Liver (tissue), 3 donors: Measurements from ENCODE around the gene NTN1.

Experiments used
- ATF3 ChIP-seq: IDR thresholded peaks from 2 replicates; pipeline ENCODE4 v1.6.1; 2016; ENCODE audit warnings: antibody characterized with exemption
- HNF4A ChIP-seq, 2 donors: conservative IDR thresholded peaks; 2 replicates each; pipeline ENCODE4 v1.6.1; 2016; ENCODE audit warnings: antibody characterized with exemption in 2 of 2, mild to moderate bottlenecking in 2 of 2
- JUND ChIP-seq, 2 donors: IDR thresholded peaks; 2 replicates each; pipeline ENCODE4 v1.6.1; 2016; ENCODE audit warnings: antibody characterized with exemption in 2 of 2
- RAD21 ChIP-seq, 2 donors: IDR thresholded peaks; 2 replicates each; pipeline ENCODE4 v1.6.1; 2016; ENCODE audit warnings: antibody characterized with exemption in 2 of 2, mild to moderate bottlenecking in 2 of 2
- REST ChIP-seq: IDR thresholded peaks from 2 replicates; pipeline ENCODE4 v1.6.1; 2016; ENCODE audit warnings: antibody characterized with exemption, mild to moderate bottlenecking
- RXRA ChIP-seq, 2 donors: IDR thresholded peaks; 2 replicates each; pipeline ENCODE4 v1.6.1; 2017 to 2018; ENCODE audit warnings: antibody characterized with exemption in 2 of 2, mild to moderate bottlenecking in 1 of 2
- SP1 ChIP-seq: IDR thresholded peaks from 2 replicates; pipeline ENCODE4 v1.6.1; 2018; ENCODE audit warnings: antibody characterized with exemption, mild to moderate bottlenecking
- TAF1 ChIP-seq: conservative IDR thresholded peaks from 2 replicates; pipeline ENCODE4 v1.6.1; 2016; ENCODE audit warnings: antibody characterized with exemption, mild to moderate bottlenecking
- YY1 ChIP-seq: IDR thresholded peaks from 2 replicates; pipeline ENCODE4 v1.6.1; 2016; ENCODE audit warnings: antibody characterized with exemption, mild to moderate bottlenecking
- TF ChIP-seq, protein P1 (sequence below): fragments of 150-350 bp; IDR thresholded peaks from 2 replicates; pipeline ENCODE4 v1.5.1; 2017; ENCODE audit warnings: improper control_type of control experiment, low read depth, low read length; ENCODE audit not compliant: missing input control
- donor health status: healthy.
- donor health status: healthy.

DNA sequence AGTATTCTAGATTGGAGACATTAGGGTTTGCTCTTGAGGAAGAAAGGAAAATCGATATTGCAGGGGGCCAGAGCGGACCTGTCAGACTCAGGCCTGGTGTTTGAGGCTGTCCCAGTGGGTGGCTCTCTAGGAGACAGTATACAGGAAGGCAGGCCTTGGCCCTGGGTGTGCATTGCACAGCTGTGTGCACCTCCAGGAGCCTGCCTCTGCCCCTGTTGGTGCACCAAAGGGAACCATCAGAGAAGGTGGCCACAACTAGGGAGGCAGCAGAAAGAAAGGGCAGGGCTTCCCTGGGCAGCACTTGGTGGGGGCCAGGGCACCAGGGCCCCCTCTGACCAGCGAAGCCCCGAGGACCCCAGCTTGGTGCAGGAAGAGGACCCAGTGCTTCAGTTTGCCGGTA, 188.0 kb downstream of the NTN1 start:
- TF ChIP-seq, protein P1, sequence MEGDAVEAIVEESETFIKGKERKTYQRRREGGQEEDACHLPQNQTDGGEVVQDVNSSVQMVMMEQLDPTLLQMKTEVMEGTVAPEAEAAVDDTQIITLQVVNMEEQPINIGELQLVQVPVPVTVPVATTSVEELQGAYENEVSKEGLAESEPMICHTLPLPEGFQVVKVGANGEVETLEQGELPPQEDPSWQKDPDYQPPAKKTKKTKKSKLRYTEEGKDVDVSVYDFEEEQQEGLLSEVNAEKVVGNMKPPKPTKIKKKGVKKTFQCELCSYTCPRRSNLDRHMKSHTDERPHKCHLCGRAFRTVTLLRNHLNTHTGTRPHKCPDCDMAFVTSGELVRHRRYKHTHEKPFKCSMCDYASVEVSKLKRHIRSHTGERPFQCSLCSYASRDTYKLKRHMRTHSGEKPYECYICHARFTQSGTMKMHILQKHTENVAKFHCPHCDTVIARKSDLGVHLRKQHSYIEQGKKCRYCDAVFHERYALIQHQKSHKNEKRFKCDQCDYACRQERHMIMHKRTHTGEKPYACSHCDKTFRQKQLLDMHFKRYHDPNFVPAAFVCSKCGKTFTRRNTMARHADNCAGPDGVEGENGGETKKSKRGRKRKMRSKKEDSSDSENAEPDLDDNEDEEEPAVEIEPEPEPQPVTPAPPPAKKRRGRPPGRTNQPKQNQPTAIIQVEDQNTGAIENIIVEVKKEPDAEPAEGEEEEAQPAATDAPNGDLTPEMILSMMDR: no peak
- TF ChIP-seq ATF3 (no peak), YY1 (no peak), JUND (IDR thresholded peaks at IDR 0.05) (no peak), RAD21 (IDR thresholded peaks at IDR 0.05) (no peak), HNF4A (conservative IDR thresholded peaks at IDR 0.05) (no peak), REST (no peak), RXRA (IDR thresholded peaks at IDR 0.05) (no peak), SP1 (no peak), TAF1 (no peak)
